ENCODE results near the gene REELD1. TPM values are rescaled to one million over a fixed set of nuclear protein-coding genes. Genes with fewer than 3 reads are reported as not detected.

The REELD1 gene
- polyA plus RNA-seq, 3 donors: 0.10 to 1.3 (median 0.24) TPM

GRCh38 chr4:146255874-146256273 is 41.5 kb downstream of the REELD1 start:
- H3K27ac ChIP-seq (ENCODE audit: low read depth, low read length): no peak overlapping the region
- 65 to 74% (median 72%) methylated on average over 3 of the region's 3 CpGs for WGBS, 3 donors

DNA sequence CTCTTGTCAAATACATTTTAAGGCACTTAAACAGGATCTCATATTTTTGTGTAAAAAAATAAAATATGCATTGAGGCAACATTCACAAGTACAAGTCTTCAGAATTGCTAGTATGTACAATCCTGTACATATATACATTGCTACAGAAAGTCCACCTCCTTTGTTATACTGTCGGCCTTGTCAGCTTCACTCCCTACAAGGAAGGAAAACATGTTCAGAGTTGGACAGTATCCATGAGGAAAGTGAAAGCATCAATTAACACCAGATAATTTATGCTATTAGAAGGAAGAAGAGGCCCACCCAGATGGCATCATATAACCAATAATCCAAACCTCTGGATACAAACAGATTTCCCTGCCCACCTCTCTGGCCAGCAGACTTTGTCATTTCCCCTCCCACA is 42.0 kb downstream of the REELD1 start:
- WGBS, 3 donors: 51 to 70% (median 55%) methylated on average over 1 of the region's 1 CpG
- no peak overlapping the region for H3K27ac ChIP-seq (ENCODE audit: low read depth, low read length)

DNA sequence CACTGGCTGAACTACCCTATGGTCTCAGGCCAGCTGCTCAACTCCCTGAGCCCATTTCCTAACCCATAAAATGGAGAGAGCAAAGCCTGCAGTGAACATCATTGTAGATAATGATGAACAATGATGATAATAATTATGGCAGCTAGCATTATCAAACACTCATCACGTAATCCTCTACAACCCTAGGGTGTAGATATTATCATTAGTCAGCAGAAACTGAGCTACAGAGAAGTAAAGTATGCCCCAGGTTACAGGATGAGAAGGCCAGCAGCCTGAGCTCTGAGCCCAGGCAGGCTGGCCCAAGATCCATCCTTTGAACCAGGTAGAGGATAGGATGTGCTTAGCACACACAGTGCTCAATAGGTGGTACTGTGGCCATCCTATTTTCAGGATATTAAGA is 43.2 kb downstream of the REELD1 start:
- 95 to 100% (median 98%) methylated on average over 1 of the region's 1 CpG for WGBS, 3 donors
- no peak overlapping the region for H3K27ac ChIP-seq (ENCODE audit: low read depth, low read length)

GRCh38 chr4:146260521-146260920 is 46.2 kb downstream of the REELD1 start:
- no peak overlapping the region for H3K27ac ChIP-seq (ENCODE audit: low read depth, low read length)
- WGBS, 3 donors: 73 to 97% (median 97%) methylated on average over 4 of the region's 4 CpGs

DNA sequence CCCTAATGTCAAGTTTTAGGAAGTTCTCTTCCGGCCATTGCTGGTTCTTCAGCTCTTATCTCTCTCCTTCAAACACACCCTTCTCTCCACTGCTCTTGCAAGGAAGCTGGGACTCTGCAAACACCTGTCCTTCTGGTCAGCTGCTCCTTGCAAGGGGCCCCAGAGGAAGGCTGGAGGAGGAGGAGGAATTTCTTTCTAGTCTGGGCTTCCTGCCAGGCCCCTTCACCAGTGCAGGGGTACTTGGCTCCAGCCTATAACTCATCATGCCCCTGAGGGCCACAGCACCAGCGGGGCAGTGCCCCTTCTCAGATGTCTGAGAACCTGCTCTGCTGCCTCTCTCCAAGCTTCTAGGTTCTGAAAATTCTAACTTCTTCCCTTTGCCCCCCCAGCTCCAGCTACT is 46.7 kb downstream of the REELD1 start:
- 80 to 94% (median 88%) methylated on average over 2 of the region's 2 CpGs for WGBS, 3 donors
- H3K27ac ChIP-seq (ENCODE audit: low read depth, low read length): no peak overlapping the region

- H3K27ac ChIP-seq (ENCODE audit: low read depth, low read length): no peak overlapping the region
Observed at GRCh38 chr4:146263793-146264192, 49.5 kb downstream of the REELD1 start.

- H3K27ac ChIP-seq (ENCODE audit: low read depth, low read length): no peak overlapping the region
- WGBS, 3 donors: 95 to 97% (median 96%) methylated on average over 2 of the region's 2 CpGs
Observed at GRCh38 chr4:146265950-146266490, 51.7 kb downstream of the REELD1 start.

- WGBS, 3 donors: 39 to 78% (median 42%) methylated on average over 5 of the region's 5 CpGs
- no peak overlapping the region for H3K27ac ChIP-seq (ENCODE audit: low read depth, low read length)
Observed at GRCh38 chr4:146267826-146268225, 53.5 kb downstream of the REELD1 start.

- no peak overlapping the region for H3K27ac ChIP-seq (ENCODE audit: low read depth, low read length)
- 68 to 73% (median 71%) methylated on average over 2 of the region's 2 CpGs for WGBS, 3 donors
Observed at GRCh38 chr4:146269228-146269653, 54.9 kb downstream of the REELD1 start.

- H3K27ac ChIP-seq (ENCODE audit: low read depth, low read length): no peak overlapping the region
- WGBS, 3 donors: 98% methylated on average over 3 of the region's 3 CpGs
Observed at GRCh38 chr4:146271466-146271865, 57.1 kb downstream of the REELD1 start.

DNA sequence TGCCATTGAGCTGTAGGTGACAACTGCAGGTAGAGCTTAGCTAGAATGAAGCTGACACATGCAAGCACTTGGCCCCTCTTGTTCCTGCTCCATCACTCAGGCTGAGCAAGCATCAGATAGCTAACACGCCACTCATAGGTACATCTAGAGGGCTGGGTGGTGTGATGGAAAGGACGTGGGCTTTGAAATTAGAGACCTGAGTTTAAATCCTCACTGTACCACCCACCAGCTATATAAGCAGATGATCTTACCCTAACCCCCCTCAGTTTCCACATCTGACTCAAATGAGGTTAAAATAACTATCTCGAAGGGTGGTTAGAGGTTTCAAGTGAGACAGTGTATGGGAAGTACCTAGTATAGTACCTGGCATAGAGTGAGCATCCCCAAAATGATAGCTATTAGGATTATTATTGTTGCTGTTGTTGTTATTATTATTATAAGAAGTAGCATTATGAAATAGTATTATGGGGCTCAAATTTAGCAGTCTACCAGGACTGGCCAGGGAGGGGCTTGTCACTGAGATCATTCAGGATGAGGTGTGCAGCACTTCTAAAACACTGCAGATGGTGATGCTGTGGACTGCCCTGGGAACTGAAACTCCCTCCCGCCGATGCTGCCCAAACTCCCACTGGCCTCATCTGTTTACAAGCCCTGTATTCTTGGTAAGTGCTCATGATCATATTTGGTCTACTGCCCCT is 59.0 kb downstream of the REELD1 start:
- WGBS, 3 donors: 92 to 96% (median 94%) methylated on average over 5 of the region's 5 CpGs
- no peak overlapping the region for H3K27ac ChIP-seq (ENCODE audit: low read depth, low read length)

DNA sequence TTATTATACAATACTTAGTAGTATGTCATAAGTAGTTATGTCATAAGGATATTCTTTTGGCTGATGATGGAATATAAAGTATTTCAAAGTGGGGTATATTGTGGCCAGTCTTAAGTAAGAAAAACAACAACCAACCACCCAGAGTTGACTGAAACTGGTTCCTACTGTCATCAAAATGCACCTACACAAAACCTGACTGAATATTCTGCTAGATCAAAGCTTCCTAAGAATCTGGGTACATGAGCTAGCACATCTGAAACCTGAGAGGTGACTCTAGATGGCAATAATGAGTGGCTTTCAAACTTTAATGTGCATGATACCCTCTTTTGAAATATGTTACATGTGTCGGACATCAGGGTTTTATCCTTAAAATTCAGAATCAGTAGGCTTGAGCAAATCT is 60.4 kb downstream of the REELD1 start:
- H3K27ac ChIP-seq (ENCODE audit: low read depth, low read length): no peak overlapping the region
- WGBS, 3 donors: 96 to 100% (median 99%) methylated on average over 1 of the region's 1 CpG

DNA sequence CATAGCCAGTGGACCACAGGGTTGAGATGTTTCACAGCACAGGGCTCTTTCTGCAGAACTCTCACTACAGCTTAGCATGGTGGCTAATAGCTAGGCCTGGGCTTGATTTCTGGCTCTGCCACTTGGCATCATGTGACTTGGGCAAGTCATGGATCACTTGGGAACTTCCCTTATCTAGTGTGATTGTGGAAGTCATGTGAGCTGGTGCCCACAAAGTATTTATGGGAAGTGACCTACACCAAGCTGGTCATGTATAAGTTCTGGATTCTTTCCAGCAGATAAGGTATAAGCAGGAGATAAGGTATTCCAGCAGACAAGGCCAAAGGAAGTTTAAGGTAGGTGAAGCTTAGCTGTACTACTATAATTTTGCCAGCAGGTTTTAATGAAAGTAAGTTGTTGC is 61.0 kb downstream of the REELD1 start:
- no peak overlapping the region for H3K27ac ChIP-seq (ENCODE audit: low read depth, low read length)

- 64 to 80% (median 80%) methylated on average over 1 of the region's 1 CpG for WGBS, 3 donors
- H3K27ac ChIP-seq (ENCODE audit: low read depth, low read length): no peak overlapping the region
Observed at GRCh38 chr4:146278986-146279385, 64.6 kb downstream of the REELD1 start.

Other genes with a start within 250 kb of the REELD1 start
- gene LSM6, start 38.8 kb upstream of the REELD1 start, polyA plus RNA-seq: 10 to 100 TPM; 26.8 to 73.2 (median 63.5) TPM